Karpas-422 (cell line): ENCODE measurements around the gene TSPAN9. TPM values are rescaled to one million over a fixed set of nuclear protein-coding genes. Genes with fewer than 3 reads are reported as not detected.

Source experiments
- DNase-seq: peaks from one replicate; pipeline ENCODE4 v3.0.0-alpha.2; 2015
- H2AFZ ChIP-seq: fragments of 200-600 bp; sonication (generic); 2 replicates; pipeline ENCODE4 v1.6.1; 2014; ENCODE audit warnings: antibody characterized with exemption, low read length, mixed read lengths
- H3K27ac ChIP-seq: fragments of 200-600 bp; sonication (generic); 2 replicates; pipeline ENCODE4 v1.5.1; 2014; ENCODE audit warnings: mild to moderate bottlenecking, low read length, moderate library complexity
- H3K27me3 ChIP-seq: fragments of 200-600 bp; sonication (generic); 2 replicates; pipeline ENCODE4 v1.6.1; 2014; ENCODE audit warnings: low read length, mixed read lengths
- H3K36me3 ChIP-seq: fragments of 200-600 bp; sonication (generic); 2 replicates; pipeline ENCODE4 v1.6.1; 2014; ENCODE audit warnings: low read length, mixed read lengths; ENCODE audit not compliant: insufficient read depth
- H3K4me1 ChIP-seq: fragments of 200-600 bp; sonication (generic); 2 replicates; pipeline ENCODE4 v1.6.1; 2014; ENCODE audit warnings: mild to moderate bottlenecking, low read length, mixed read lengths
- H3K4me2 ChIP-seq: fragments of 200-600 bp; sonication (generic); 2 replicates; pipeline ENCODE4 v1.6.1; 2014; ENCODE audit warnings: low read length, low read depth, mild to moderate bottlenecking; ENCODE audit not compliant: poor library complexity, severe bottlenecking
- H3K4me3 ChIP-seq: fragments of 200-600 bp; sonication (generic); 2 replicates; pipeline ENCODE4 v1.5.1; 2014; ENCODE audit warnings: mild to moderate bottlenecking, antibody characterized with exemption, low read length, mixed read lengths
- H3K79me2 ChIP-seq: fragments of 200-600 bp; sonication (generic); 2 replicates; pipeline ENCODE4 v1.6.1; 2014; ENCODE audit warnings: mild to moderate bottlenecking, low read length, mixed read lengths
- H3K9ac ChIP-seq: fragments of 200-600 bp; sonication (generic); 2 replicates; pipeline ENCODE4 v1.6.0; 2014; ENCODE audit warnings: low read length
- H3K9me2 ChIP-seq: fragments of 200-600 bp; sonication (generic), shearing (Covaris generic); replicated peaks from 2 replicates; pipeline ENCODE4 v1.6.0; 2014; ENCODE audit warnings: mild to moderate bottlenecking, low read length, moderate library complexity; ENCODE audit not compliant: insufficient read depth
- H3K9me3 ChIP-seq: fragments of 300-700, 200-600 bp; sonication (generic); 2 replicates; pipeline ENCODE4 v1.6.1; 2014; ENCODE audit warnings: low read length, mixed read lengths
- H4K20me1 ChIP-seq: fragments of 200-600 bp; sonication (generic); 2 replicates; pipeline ENCODE4 v1.6.1; 2014; ENCODE audit warnings: mild to moderate bottlenecking, antibody characterized with exemption, low read length, low read depth; ENCODE audit not compliant: insufficient read depth
- total RNA-seq: library from RNA; depleted of rRNA; stranded (reverse); fragments of >200 nt; shearing (Covaris generic); gene quantifications from 2 replicates; pipeline ENCODE4 v1.2.3, GENCODE V29; 2014; ENCODE audit warnings: low replicate concordance

The TSPAN9 gene
- total RNA-seq, 1 experiment from 2014 or later = 2.0 TPM

- no peaks in the 10 kb centered on the region for H3K9me2 ChIP-seq
- no peak overlapping the region for H3K27ac ChIP-seq
- no peaks in the 10 kb centered on the region for H3K27me3 ChIP-seq
- H3K79me2 ChIP-seq = no peaks in the 10 kb centered on the region
- no peak overlapping the region for H3K9ac ChIP-seq
- no peak for DNase-seq
- H4K20me1 ChIP-seq = no peaks in the 10 kb centered on the region
- no peak overlapping the region for H3K4me3 ChIP-seq
- H3K4me2 ChIP-seq = no peak overlapping the region
- no peaks in the 10 kb centered on the region for H3K36me3 ChIP-seq
- H2AFZ ChIP-seq = no peak overlapping the region
- no peaks in the 10 kb centered on the region for H3K9me3 ChIP-seq
- H3K4me1 ChIP-seq = no peaks in the 10 kb centered on the region; the same call in 1 of the 2 replicates
These were observed 9.0 kb downstream of the TSPAN9 start for GRCh38 chr12:3086211-3086610.

GRCh38 chr12:3086729-3087323 lies 9.6 kb downstream of the TSPAN9 start:
- H3K4me2 ChIP-seq = no peak overlapping the region
- no peaks in the 10 kb centered on the region for H3K9me3 ChIP-seq
- H4K20me1 ChIP-seq = no peaks in the 10 kb centered on the region
- no peak overlapping the region for H3K9ac ChIP-seq
- no peaks in the 10 kb centered on the region for H3K36me3 ChIP-seq
- no peaks in the 10 kb centered on the region for H3K27me3 ChIP-seq
- no peak for DNase-seq
- no peak overlapping the region for H3K4me3 ChIP-seq
- no peak overlapping the region for H2AFZ ChIP-seq
- no peaks in the 10 kb centered on the region for H3K4me1 ChIP-seq
- H3K79me2 ChIP-seq = no peaks in the 10 kb centered on the region
- no peaks in the 10 kb centered on the region for H3K9me2 ChIP-seq
- no peak overlapping the region for H3K27ac ChIP-seq

GRCh38 chr12:3087758-3088650 lies 10.8 kb downstream of the TSPAN9 start:
- no peaks in the 10 kb centered on the region for H3K9me3 ChIP-seq
- H3K9me2 ChIP-seq = no peaks in the 10 kb centered on the region
- H3K36me3 ChIP-seq = no peaks in the 10 kb centered on the region
- H3K79me2 ChIP-seq = no peaks in the 10 kb centered on the region
- H3K4me1 ChIP-seq = no peaks in the 10 kb centered on the region
- no peak overlapping the region for H3K9ac ChIP-seq
- no peaks in the 10 kb centered on the region for H3K27me3 ChIP-seq
- no peak overlapping the region for H3K27ac ChIP-seq
- no peak overlapping the region for H3K4me3 ChIP-seq
- no peak overlapping the region for H2AFZ ChIP-seq
- no peak overlapping the region for H3K4me2 ChIP-seq
- H4K20me1 ChIP-seq = no peaks in the 10 kb centered on the region
- DNase-seq = no peak

DNA sequence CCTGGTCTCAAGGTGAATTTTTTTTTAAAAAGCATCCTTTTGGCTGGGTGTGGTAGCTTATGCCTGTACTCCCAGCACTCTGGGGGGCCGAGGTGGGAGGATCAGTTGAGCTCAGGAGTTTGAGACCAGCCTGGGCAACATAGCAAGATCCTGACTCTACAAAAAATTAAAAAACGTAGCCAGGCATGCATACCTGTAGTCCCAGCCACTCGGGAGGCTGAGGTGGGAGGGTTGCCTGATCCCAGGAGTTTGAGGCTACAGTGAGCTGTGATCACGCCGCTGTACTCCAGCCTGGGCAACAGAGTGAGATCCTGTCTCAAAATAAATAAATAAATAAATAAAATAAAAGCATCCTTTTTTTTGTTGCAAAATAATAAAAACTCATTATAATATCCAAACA lies 12.4 kb downstream of the TSPAN9 start:
- H3K4me3 ChIP-seq = no peak overlapping the region
- H3K4me1 ChIP-seq = no peaks in the 10 kb centered on the region
- no peaks in the 10 kb centered on the region for H3K36me3 ChIP-seq
- H3K9me3 ChIP-seq = no peaks in the 10 kb centered on the region
- H3K79me2 ChIP-seq = no peaks in the 10 kb centered on the region
- no peak overlapping the region for H3K4me2 ChIP-seq
- no peak for DNase-seq
- H3K9ac ChIP-seq = no peak overlapping the region
- no peaks in the 10 kb centered on the region for H4K20me1 ChIP-seq
- H2AFZ ChIP-seq = no peak overlapping the region
- no peaks in the 10 kb centered on the region for H3K27me3 ChIP-seq
- no peak overlapping the region for H3K27ac ChIP-seq
- H3K9me2 ChIP-seq = no peaks in the 10 kb centered on the region

DNA sequence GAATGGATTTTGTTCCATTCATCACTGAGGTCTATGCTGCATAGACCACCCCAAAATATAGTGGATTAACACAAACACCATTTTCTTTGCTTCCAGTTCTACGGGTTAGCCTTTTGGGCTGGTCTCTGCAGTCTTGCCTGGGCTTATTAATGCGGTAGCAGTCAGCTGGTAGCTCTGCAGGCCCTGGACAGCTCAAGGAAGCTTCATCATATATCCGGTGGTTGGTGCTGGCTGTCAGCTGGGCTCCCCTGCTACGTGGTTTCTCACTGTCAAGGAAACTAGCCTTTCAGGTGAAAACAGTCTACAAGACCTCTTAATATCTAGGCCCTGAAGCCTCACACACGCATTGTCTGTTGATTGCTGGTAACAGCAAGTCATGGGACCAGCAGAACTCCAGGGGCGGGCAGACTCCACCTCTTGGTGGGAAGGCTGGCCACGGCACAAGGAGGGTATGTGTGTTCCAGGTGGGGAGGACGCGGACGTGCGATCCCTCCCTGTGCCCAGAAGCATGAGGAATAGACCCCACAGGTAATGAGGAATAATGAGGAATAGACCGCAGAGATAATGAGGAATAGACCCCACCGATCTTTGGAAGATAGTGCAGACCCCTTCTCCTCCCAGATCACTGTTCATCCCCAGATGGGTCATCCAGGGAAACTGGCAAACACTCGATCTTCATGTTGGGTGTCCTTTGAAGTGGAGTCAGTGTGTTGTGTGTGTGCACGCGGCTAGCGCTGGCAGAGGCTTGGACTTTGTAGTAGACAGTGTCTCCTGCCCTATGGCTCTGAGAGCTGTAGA lies 13.3 kb downstream of the TSPAN9 start:
- no peak overlapping the region for H2AFZ ChIP-seq
- no peaks in the 10 kb centered on the region for H3K9me3 ChIP-seq

DNA sequence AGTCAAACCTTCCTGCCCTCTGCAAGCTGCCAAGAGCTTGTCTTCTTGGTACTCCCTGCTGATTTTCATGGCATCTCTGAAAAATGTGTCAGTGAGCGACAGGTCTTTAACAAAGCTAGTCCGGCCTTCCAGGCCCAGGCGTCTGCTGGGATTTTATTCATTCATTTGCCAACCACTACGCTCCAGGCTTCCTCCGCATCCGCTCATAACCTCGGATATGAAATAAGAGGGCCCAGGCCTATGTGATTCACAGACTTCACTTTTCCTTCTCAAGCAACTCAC lies 13.8 kb downstream of the TSPAN9 start:
- H3K27ac ChIP-seq = no peak overlapping the region
- no peak overlapping the region for H3K9ac ChIP-seq
- no peaks in the 10 kb centered on the region for H4K20me1 ChIP-seq

More for the DNA sequence above, 13.3 kb downstream of the TSPAN9 start:
- Histone ChIP-seq H3K79me2 (no peaks in the 10 kb centered on the region), H3K27me3 (no peaks in the 10 kb centered on the region), H3K9me2 (no peaks in the 10 kb centered on the region), H3K36me3 (no peaks in the 10 kb centered on the region), H3K9ac (no peak overlapping the region), H3K4me3 (no peak overlapping the region), H3K27ac (no peak overlapping the region), H4K20me1 (no peaks in the 10 kb centered on the region), H3K4me1 (no peaks in the 10 kb centered on the region), H3K4me2 (no peak overlapping the region)
- peak; percentile 7 for DNase-seq

DNA sequence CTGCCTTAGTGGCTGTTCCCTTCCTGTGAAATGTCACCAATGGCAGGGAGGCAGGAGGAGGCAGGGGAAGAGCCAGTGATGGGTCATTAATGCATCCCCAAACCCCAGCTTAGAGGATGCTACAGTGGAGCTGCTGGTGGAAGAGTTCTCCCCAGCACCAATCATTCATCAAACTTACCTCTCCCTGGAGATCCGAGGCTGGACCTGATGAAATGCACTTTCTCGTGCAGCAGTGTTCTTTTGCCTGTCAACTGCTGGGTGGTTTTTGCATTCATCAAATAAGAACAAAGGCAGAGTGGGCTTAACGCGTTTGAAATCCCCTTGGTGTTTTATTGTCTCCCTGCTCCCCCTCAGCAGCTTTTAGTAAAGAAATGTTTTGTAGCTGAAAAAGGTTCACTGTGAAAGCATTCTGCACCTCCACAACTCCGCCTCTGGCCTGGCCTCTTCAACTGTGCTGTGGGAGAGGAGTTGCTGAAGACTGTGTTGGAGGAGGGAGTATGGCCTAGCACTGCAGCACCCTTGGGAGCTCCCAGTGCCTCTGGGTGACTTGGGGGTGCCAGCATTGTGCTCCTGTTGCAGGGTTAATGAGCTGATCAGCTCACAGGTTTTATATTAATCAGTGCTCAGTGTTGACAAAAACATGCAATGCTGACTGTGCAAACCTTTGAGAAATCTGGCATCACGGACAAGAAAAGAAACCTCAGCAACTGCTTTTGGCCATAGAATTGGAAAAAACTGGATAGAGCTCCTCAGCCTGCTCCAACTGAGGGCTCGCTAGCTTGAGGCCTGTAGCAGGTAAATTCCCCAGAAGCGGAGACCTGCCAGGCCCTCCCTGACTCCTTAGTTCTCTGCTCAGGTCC lies 14.4 kb downstream of the TSPAN9 start:
- Histone ChIP-seq H3K36me3 (no peaks in the 10 kb centered on the region), H4K20me1 (no peaks in the 10 kb centered on the region), H3K79me2 (no peaks in the 10 kb centered on the region), H3K4me1 (no peaks in the 10 kb centered on the region), H3K9me2 (no peaks in the 10 kb centered on the region), H3K27me3 (no peaks in the 10 kb centered on the region), H3K4me3 (no peak overlapping the region), H3K27ac (no peak overlapping the region), H3K9ac (no peak overlapping the region), H3K9me3 (no peaks in the 10 kb centered on the region), H3K4me2 (no peak overlapping the region), H2AFZ (no peak overlapping the region)
- DNase-seq = peak; percentile 32

More for the DNA sequence above, 13.8 kb downstream of the TSPAN9 start:
- Histone ChIP-seq H3K4me1 (no peaks in the 10 kb centered on the region), H2AFZ (no peak overlapping the region), H3K4me2 (no peak overlapping the region), H3K9me2 (no peaks in the 10 kb centered on the region), H3K36me3 (no peaks in the 10 kb centered on the region), H3K79me2 (no peaks in the 10 kb centered on the region), H3K9me3 (no peaks in the 10 kb centered on the region), H3K27me3 (no peaks in the 10 kb centered on the region), H3K4me3 (no peak overlapping the region)
- no peak for DNase-seq
